SK-N-SH treated with all-trans-retinoic acid at 6 μM for 48 hours (cell line): ENCODE results near the gene ADAP1.

Experiments used
- ATAC-seq: fragments of 200-7000 bp; cut with Tn5 transposase; 3 replicates; pipeline ENCODE4 v1.9.1; 2020; ENCODE audit warnings: mild to moderate bottlenecking, moderate library complexity
- ARNTL ChIP-seq: fragments of 450-650 bp; formaldehyde crosslinking; IDR thresholded peaks from 2 replicates; pipeline ENCODE4 v1.5.0; 2020; ENCODE audit warnings: low read depth, mild to moderate bottlenecking, moderate library complexity, borderline replicate concordance
- CREB5 ChIP-seq: fragments of 250-450 bp; sonication (Bioruptor Pico); IDR thresholded peaks from 2 replicates; pipeline ENCODE4 v1.5.1; 2020; ENCODE audit warnings: low read depth, mild to moderate bottlenecking, moderate library complexity
- CSDC2 ChIP-seq: fragments of 250-450 bp; sonication (Bioruptor Pico); IDR thresholded peaks from 2 replicates; pipeline ENCODE4 v1.5.0; 2020; ENCODE audit warnings: mild to moderate bottlenecking, moderate library complexity
- CSRNP3 ChIP-seq: fragments of 250-450 bp; sonication (Bioruptor Pico); IDR thresholded peaks from 2 replicates; pipeline ENCODE4 v1.5.1; 2021; ENCODE audit warnings: mild to moderate bottlenecking, moderate library complexity
- ESRRG ChIP-seq: fragments of 250-450 bp; sonication (Bioruptor Pico); IDR thresholded peaks from 2 replicates; pipeline ENCODE4 v1.6.1; 2021; ENCODE audit warnings: mild to moderate bottlenecking
- GLIS3 ChIP-seq: fragments of 250-450 bp; sonication (Bioruptor Pico); IDR thresholded peaks from 2 replicates; pipeline ENCODE4 v1.5.0; 2020; ENCODE audit warnings: mild to moderate bottlenecking, moderate library complexity
- ISL1 ChIP-seq: fragments of 250-450 bp; sonication (Bioruptor Pico); IDR thresholded peaks from 2 replicates; pipeline ENCODE4 v2.1.2; 2022; ENCODE audit warnings: mild to moderate bottlenecking, moderate library complexity
- OSR1 ChIP-seq: fragments of 250-450 bp; sonication (Bioruptor Pico); IDR thresholded peaks from 2 replicates; pipeline ENCODE4 v1.8.0; 2022; ENCODE audit warnings: moderate library complexity, mild to moderate bottlenecking, inconsistent platforms
- PATZ1 ChIP-seq: fragments of 250-450 bp; sonication (Bioruptor Pico); IDR thresholded peaks from 2 replicates; pipeline ENCODE4 v1.8.0; 2020; ENCODE audit warnings: mild to moderate bottlenecking, moderate library complexity, borderline replicate concordance
- POU6F1 ChIP-seq: fragments of 250-450 bp; sonication (Bioruptor Pico); IDR thresholded peaks from 2 replicates; pipeline ENCODE4 v1.8.0; 2021; ENCODE audit warnings: low read depth, mild to moderate bottlenecking, moderate library complexity, borderline replicate concordance
- PPARA ChIP-seq: fragments of 250-450 bp; sonication (Bioruptor Pico); IDR thresholded peaks from 2 replicates; pipeline ENCODE4 v1.5.0; 2020; ENCODE audit warnings: mild to moderate bottlenecking, borderline replicate concordance
- RARB ChIP-seq: fragments of 250-450 bp; sonication (Bioruptor Pico); IDR thresholded peaks from 2 replicates; pipeline ENCODE4 v1.8.0; 2021; ENCODE audit warnings: mild to moderate bottlenecking, moderate library complexity
- SNAI2 ChIP-seq: fragments of 250-450 bp; sonication (Bioruptor Pico); IDR thresholded peaks from 2 replicates; pipeline ENCODE4 v1.5.0; 2020; ENCODE audit warnings: mild to moderate bottlenecking, moderate library complexity
- TOX ChIP-seq: fragments of 250-450 bp; sonication (Bioruptor Pico); IDR thresholded peaks from 2 replicates; pipeline ENCODE4 v1.8.0; 2021; ENCODE audit warnings: mild to moderate bottlenecking, moderate library complexity, borderline replicate concordance
- TSHZ2 ChIP-seq: fragments of 250-450 bp; sonication (Bioruptor Pico); IDR thresholded peaks from 2 replicates; pipeline ENCODE4 v1.5.0; 2020; ENCODE audit warnings: mild to moderate bottlenecking, moderate library complexity
- ZC3H10 ChIP-seq: fragments of 250-450 bp; sonication (Bioruptor Pico); IDR thresholded peaks from 2 replicates; pipeline ENCODE4 v1.5.1; 2021; ENCODE audit warnings: mild to moderate bottlenecking, moderate library complexity
- ZFP3 ChIP-seq: fragments of 250-450 bp; sonication (Bioruptor Pico); IDR thresholded peaks from 2 replicates; pipeline ENCODE4 v1.5.0; 2020; ENCODE audit warnings: mild to moderate bottlenecking, moderate library complexity
- ZFP30 ChIP-seq: fragments of 450-650 bp; formaldehyde crosslinking; IDR thresholded peaks from 2 replicates; pipeline ENCODE4 v1.5.0; 2022; ENCODE audit warnings: mild to moderate bottlenecking, moderate library complexity
- ZNF565 ChIP-seq: fragments of 450-650 bp; formaldehyde crosslinking; conservative IDR thresholded peaks from 2 replicates; pipeline ENCODE4 v1.5.0; 2020; ENCODE audit warnings: low read depth, mild to moderate bottlenecking, moderate library complexity
- ZNF70 ChIP-seq: fragments of 450-650 bp; formaldehyde crosslinking; IDR thresholded peaks from 2 replicates; pipeline ENCODE4 v1.5.0; 2020; ENCODE audit warnings: mild to moderate bottlenecking, moderate library complexity
- ZNF8 ChIP-seq: fragments of 450-650 bp; formaldehyde crosslinking; IDR thresholded peaks from 2 replicates; pipeline ENCODE4 v1.5.0; 2020; ENCODE audit warnings: mild to moderate bottlenecking, moderate library complexity

The ADAP1 gene

GRCh38 chr7:882336-883035 is 72.0 kb downstream of the ADAP1 start:
- no peak for ATAC-seq
- TF ChIP-seq ARNTL (no peak), ZC3H10 (CRISPR knock-in tag) (no peak), POU6F1 (CRISPR knock-in tag) (no peak), ESRRG (CRISPR knock-in tag) (no peak)

- no peak for ATAC-seq
- no peak for TF ChIP-seq OSR1 (CRISPR knock-in tag)
- TF ChIP-seq CSDC2 (CRISPR knock-in tag) = no peak
Measured at GRCh38 chr7:881441-882234, 72.8 kb downstream of the ADAP1 start.

GRCh38 chr7:880450-880849 is 74.0 kb downstream of the ADAP1 start:
- TF ChIP-seq CREB5 = no peak
- no peak for ATAC-seq

GRCh38 chr7:879706-880105 is 74.8 kb downstream of the ADAP1 start:
- no peak for TF ChIP-seq ZNF8
- TF ChIP-seq ZNF70 (CRISPR knock-in tag) = no peak
- TF ChIP-seq ZNF565 (CRISPR knock-in tag) = no peak
- no peak for TF ChIP-seq ZFP3
- no peak for TF ChIP-seq CREB5
- TF ChIP-seq PPARA (CRISPR knock-in tag) = no peak
- no peak for TF ChIP-seq ZC3H10 (CRISPR knock-in tag)
- no peak for TF ChIP-seq TSHZ2 (CRISPR knock-in tag)
- no peak for TF ChIP-seq CSDC2 (CRISPR knock-in tag)
- no peak for TF ChIP-seq ESRRG (CRISPR knock-in tag)
- no peak for TF ChIP-seq PATZ1
- no peak for TF ChIP-seq ISL1 (CRISPR knock-in tag)
- no peak for TF ChIP-seq ZFP30 (CRISPR knock-in tag)
- TF ChIP-seq GLIS3 (CRISPR knock-in tag) = no peak
- TF ChIP-seq TOX (CRISPR knock-in tag) = no peak
- TF ChIP-seq SNAI2 (CRISPR knock-in tag) = no peak
- no peak for TF ChIP-seq RARB (CRISPR knock-in tag)
- TF ChIP-seq ARNTL = no peak
- no peak for TF ChIP-seq CSRNP3 (CRISPR knock-in tag)
- no peak for TF ChIP-seq OSR1 (CRISPR knock-in tag)
- ATAC-seq = no peak
